ENCODE measurements around the gene GPX7.

GPX7 gene

DNA sequence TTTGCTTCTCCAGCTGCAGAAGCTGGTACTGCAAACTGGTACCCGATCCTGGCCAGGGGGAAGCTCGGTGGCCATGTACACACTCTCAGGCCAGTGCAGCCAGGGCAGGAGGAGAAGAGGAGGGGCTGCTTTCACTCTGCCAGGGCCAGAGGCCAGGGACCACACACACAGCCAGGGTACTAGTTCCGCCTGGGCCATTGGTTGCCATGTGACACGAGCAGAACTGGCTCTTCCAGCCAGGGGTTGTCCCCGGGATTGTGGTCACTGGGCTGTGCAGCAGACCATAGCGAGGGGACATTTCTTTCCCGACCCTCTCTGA, 27.1 kb downstream of the GPX7 start:
- no peak for DNase-seq (ENCODE audit: low read depth in 2 of 2)

DNA sequence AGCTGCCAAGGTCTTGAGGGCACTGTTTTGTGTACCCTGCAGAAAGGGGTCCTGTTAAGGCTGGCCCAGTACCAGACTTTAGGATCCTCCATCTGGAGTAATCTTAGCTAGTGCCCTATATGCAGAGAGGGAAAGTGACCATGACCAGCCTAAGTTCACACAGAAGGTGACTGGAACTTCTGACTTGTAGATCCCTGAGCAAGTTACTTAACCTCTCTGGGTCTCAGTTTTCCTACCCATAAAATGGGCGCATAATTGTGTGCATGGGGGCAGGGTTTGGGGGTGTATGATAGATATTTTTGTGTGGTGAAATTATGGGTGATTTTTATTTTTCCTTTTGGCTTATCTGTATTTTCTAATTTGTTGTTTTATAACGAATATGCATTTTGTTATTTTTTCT, 27.5 kb downstream of the GPX7 start:
- DNase-seq (ENCODE audit: low read depth in 2 of 2) = no peak

DNA sequence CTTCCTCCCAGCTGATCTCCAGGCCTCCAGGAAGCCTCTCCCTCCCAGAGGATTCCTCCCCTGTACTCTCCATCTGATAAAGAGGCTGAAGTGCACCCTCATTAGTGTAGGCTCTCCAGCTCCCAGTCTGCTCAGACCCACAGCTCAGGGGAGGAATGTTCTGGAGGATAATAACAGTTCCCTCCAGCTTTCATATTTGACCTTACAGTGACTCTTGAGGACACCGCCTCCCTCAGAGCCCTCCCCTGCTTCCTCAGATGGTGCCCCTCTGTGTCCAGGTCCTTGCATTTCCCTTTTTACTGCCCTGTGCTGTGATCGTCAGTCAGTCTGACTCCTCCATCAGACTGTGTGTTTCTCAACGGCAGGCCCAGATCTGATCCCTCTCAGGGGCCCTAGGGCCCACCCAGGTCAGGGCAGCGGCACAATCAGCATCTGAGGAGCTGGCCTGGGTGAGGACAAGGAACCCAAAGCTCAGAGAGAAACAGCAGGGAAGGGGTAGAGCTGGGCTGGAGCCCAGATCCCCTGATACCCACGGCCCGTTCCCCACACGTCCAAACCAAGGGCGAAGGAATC, 29.7 kb downstream of the GPX7 start:
- DNase-seq (ENCODE audit: low read depth in 2 of 2) = no peak

DNA sequence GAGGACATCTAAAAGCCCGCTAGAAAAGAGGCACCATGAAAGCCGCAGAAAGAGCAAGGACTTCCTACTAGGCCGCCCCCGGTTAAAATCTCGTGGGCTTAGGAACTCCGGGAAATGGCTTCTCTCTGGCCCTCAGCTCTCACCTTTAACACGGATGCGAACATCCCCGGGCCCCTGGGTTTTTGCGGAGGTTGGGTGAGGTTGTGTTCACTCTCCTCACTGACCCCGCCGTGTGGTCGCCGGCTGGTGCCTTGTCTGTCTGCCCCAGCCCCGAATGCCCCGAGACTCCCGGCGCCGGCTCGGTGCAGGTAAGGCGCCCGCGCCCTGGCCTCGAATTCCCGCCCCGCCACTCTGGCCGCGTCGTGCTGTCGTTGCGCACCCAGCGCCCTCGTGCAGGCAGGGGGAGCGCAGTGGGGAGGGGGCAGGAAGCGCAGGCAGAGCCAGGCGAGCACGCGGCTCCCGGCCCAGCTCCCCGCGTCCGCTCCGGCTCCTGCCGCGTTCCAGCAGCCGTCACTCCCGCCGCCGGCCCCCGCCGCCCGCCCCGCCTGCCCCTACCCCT, 30.6 kb downstream of the GPX7 start, which contains the start of gene SHISAL2A:
Gene SHISAL2A (plus strand): TSS at position 437 of the 559 bp plus-strand sequence. CDS start 326 bp downstream, outside the sequence.
- peak; percentile 24 to 31 for DNase-seq (ENCODE audit: low read depth in 2 of 2)

DNA sequence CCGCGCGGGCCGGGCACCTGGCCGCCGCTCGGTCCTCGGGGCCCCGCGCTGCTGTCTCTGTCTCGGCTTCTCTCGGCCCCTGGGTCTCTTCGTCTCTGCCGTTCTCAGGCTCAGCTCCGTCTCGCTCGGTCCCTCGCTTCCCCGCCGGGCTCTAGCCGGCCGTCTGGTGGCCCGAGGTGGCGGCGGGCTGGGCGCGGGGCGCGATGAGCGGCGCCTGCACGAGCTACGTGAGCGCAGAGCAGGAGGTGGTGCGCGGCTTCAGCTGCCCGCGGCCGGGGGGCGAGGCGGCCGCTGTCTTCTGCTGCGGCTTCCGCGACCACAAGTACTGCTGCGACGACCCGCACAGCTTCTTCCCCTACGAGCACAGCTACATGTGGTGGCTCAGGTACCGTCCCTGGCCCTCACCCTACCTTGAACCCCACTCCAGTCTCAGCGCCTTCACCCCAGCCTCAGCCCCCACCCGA, 31.2 kb downstream of the GPX7 start:
- no peak for DNase-seq (ENCODE audit: low read depth in 2 of 2)

DNA sequence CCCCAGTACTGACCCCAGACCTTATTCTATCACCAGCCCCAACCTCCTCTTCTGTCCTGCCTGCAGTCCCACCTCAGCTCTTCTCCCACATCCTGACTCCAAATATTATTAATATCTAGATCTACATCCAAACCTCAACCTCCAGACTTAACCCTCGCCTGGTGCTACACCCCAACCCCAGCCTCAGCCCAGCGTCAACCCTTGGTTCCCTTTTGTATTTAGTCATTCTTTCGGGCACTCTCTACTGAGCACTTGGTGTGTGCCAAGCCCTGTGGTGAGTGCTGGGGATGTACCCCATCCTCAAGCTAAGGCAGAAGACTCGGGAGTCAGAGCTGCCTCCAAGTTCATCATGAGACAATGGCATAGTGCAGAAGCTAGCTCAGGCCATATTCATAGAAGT, 31.9 kb downstream of the GPX7 start:
- DNase-seq (ENCODE audit: low read depth in 2 of 2) = no peak

DNA sequence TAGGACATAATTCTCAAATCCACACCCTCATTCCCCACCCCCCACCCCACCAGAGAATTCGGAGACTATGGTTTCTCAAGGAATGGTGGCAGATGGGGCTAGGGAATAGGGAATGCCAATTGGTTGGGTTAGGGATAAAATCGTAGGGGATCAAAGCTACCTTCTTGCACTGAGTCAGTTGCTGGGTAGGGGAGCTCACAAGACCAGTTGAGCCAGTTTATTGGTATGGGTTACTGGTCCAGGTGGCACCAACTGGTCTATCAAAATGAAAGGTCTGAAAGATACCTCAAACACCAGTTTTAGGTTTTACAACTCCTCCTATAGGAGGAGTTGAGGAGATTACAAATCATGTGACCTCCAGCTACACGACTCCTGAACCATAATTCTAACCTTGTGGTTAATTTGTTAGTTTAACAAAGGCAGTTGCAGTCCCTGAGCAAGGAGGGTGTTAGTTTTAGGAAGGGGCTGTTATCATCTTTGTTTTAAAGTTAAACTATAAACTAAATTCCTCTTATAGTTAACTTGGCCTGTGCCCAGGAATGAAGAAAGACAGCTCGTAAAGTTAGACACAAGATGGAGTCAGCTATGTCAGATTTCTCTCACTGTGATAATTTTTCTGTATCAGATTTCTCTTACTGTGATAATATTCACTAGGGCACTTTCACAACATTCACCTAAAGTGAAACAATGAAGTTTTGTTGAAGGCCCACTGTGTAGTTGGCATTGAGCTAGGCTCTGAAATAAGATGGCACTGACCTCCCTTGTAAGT, 33.3 kb downstream of the GPX7 start:
- DNase-seq (ENCODE audit: low read depth in 2 of 2) = no peak

DNA sequence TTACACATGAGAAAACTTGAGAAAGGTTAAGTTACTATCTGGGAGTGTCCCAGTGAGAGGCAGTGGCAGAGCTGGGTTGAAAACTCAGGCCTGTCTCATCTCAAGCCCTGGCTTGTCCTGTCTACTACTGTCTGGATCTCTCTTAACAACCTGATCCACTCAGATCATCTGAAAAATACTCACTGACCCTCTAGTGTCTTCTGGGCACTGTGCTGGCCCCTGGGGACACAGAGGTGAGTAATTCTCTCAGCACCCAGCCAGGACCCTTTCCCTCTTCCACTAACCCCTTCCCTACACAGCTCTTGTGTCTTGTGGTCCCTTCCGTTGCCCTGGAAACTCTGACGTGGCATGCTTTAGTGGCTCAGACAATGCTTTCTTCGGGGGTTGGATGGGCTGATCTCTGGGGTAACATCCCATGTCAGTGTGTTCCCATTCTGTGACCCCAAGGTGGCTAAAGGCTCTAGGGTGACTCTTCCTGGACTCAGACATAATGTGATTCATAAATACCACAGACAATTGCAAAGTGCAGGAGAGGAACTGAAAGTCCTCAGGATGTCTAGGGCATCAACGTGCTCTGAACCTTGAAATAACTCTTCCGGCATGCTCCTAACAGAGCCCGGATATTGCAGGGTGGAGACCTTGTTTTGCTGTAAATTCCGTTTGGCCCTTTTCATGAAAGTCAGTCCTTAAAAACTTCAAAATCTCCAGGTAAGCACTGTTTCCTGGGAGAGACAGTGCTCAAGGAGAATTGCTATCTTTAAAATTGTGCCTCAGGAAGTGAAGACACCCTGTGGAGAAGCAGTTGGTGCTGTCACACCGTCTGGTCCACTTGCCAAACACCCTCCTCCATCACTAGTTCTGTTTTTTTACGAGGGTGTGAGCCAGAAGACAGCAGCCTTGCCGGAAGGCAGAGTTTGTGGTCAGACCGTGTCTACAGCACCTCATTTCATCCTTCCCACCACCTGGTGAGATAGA, 34.8 kb downstream of the GPX7 start:
- peak; percentile 52 to 57 for DNase-seq (ENCODE audit: low read depth in 2 of 2)

DNA sequence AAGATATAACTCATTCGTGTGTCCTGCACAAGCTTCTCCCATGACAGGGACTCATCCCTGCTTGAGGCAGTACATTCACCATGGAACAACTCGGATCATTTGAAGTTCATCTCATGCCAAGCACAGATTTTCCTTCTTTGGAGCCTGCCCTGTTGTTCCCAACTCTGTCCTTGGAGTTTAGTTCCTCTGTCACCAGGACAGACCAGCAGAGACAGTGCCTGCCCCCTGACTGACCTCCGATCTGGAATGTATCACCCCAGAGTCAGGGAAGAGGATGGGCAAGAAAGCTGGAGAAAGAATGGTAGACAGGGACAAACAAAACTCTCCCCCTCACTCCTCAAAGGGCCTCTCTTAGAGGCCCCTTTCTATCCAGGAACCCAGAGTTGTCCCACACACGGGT, 35.8 kb downstream of the GPX7 start:
- no peak for DNase-seq (ENCODE audit: low read depth in 2 of 2)

DNA sequence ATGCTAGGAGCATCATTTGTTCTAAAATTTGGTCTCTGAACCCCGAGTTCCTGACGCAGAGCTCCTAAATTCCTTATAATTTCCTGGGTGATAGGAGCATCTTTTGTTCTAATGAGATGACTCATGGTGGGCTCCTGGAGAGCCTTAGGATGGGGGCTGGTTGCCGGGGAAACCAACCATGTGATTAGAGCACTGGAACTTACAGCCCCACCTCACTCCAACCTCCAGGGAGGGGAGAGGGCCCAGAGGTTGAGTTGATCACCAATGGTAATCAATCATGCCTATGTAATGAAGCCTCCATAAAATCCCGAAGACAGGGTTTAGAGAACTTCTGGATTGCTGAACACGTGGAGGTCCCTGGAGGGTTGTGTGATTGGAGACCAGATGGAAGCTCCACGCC, 38.5 kb downstream of the GPX7 start:
- DNase-seq (ENCODE audit: low read depth in 2 of 2) = no peak

DNA sequence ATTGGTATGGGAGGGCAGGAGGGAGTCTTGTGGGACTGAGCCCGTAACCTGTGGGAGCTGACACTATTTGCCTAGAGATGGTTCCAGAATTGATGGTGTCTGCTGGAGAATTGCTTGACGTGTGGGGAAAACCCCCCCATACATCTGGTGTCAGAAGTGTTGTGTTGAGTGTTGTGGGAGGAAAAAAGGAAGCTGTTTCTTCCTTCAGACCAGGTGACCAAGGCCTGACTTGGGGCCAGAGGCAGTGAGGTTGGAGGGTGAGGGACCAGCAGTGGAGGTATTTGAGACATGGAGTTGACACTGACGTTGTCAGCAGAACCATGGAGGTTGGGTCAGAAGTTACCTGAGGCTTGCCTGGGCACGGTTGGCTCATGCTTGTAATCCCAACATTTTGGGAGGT, 39.1 kb downstream of the GPX7 start:
- DNase-seq (ENCODE audit: low read depth in 2 of 2) = no peak

DNA sequence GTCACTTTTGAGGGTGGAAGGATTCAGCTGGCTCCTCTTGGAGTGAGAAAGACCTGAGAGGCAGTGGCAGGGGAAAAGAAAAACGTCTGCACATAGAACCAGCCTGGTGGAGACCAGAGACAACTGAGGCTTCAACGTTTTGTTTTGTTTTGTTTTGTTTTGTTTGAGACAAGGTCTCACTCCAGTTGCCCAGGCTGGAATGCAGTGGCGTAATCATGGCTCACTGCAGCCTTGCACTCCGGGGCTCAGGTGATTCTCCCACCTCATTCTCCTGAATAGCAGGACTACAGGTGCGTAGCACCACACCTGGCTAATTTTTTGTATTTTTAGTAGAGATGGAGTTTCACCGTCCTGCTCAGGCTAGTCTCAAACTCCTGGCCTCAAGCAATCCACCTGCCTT, 43.1 kb downstream of the GPX7 start:
- no peak for DNase-seq (ENCODE audit: low read depth in 2 of 2)

DNA sequence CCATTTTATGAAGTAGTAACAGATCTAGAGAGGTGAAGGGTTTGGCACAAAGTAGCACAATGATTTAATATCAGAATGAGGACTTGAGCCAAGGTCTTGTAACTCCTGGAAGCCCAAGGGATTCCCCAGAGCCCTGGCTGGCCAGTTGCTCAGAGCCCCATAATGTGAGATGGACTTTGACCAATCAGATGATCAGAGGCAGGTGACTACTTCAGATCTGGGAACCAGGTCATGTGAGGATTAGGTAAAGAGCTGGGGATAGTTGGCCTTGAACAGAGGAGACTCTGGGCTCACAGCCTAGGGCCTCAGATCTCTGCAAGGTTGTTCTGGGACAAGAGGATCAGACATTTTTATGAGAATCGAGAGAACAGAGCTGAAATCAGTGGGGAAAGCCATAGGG, 49.7 kb downstream of the GPX7 start:
- no peak for DNase-seq (ENCODE audit: low read depth in 2 of 2)

DNA sequence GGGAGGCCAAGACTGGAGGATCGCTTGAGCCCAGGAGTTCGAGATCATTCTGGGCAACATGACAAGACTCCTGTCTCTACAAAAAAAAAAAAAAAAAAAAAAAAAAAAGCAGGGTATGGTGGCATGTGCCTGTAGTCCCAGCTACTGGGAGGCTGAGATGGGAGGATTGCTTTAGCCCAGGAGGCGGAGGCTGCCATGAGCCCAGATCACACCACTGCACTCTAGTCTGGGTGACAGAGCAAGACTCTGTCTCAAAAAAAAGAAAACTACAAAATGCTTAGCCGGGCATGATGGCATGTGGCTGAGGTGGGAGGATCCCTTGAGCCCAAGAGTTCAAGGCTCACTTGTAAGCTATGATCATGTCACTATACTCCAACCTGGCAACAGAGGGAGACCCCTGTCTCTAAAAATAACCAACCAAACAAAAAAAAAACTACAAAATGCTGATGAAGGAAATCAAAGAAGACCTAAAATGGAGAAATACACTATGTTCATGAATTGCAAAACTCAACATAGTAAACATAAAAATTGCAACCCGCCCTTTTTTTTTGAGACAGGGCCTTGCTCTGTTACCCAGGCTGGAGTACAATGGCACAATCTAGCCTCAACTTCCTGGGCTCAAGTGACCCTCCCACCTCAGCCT, 51.2 kb downstream of the GPX7 start:
- DNase-seq (ENCODE audit: low read depth in 2 of 2) = no peak

DNA sequence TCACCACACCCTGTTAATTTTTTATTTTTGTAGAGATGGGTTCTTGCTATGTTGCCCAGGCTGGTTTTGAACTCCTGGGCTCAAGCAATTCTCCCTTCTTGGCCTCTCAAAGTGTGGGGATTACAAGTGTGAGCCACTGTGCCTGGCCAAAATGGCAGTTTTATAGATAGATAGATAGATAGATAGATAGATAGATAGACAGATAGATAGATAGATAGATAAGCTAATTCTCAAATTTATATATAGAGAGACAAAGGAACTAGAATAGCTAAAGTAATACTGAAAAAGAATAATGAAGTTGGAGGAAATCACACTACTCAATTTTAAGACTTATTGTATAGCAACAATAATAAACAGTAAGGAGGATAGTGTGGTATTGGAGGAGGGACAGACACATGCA, 51.9 kb downstream of the GPX7 start:
- no peak for DNase-seq (ENCODE audit: low read depth in 2 of 2)

DNA sequence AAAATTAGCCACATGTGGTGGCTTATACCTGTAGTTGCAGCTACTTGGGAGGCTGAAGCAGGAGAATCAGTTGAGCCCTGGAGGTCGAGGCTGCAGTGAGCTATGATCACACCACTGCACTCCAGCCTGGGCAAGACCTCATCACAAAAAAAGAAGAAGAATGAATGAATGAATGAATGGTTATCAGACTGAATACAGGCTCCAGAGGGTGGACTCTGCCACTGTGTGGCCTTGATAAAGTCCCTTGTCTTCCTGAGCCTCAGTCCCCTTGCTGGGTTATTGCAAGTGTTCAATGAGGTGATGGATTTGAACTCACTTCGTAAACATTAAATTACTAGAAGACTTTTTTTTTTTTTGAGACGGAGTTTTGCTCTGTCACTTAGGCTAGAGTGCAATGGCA, 55.5 kb downstream of the GPX7 start:
- no peak for DNase-seq (ENCODE audit: low read depth in 2 of 2)

Measured in stimulated activated CD8-positive, alpha-beta memory T cell treated with anti-CD3 and anti-CD28 coated beads, Interleukin-2, amount 100 ng/mL, for 1 hour (primary cell).